GM23338 (cell line): ENCODE measurements around the gene DNASE1L1. TPM values are rescaled to one million over a fixed set of nuclear protein-coding genes. Genes with fewer than 3 reads are reported as not detected.

ENCODE experiments used
- ATAC-seq: fragments of 200-7000 bp; cut with Tn5 transposase; 3 replicates; pipeline ENCODE4 v1.9.1; 2020
- DNase-seq: peaks from one replicate; pipeline ENCODE4 v3.0.0-alpha.2; 2015; ENCODE audit warnings: low spot score
- H2AFZ ChIP-seq: fragments of 200-600 bp; sonication (generic); 2 replicates; pipeline ENCODE4 v1.8.0; 2016; ENCODE audit warnings: antibody characterized with exemption, mild to moderate bottlenecking, moderate library complexity
- H3F3A ChIP-seq: fragments of 200-600 bp; sonication (generic); replicated peaks from 2 replicates; pipeline ENCODE4 v1.8.0; 2017; ENCODE audit warnings: antibody characterized with exemption, mixed run types, low read depth
- H3K27ac ChIP-seq: fragments of 200-600 bp; sonication (generic); 2 replicates; pipeline ENCODE4 v1.6.1; 2016; ENCODE audit warnings: low read depth
- H3K27me3 ChIP-seq: fragments of 200-600 bp; sonication (generic); 2 replicates; pipeline ENCODE4 v1.8.0; 2016; ENCODE audit warnings: mild to moderate bottlenecking, mixed run types, moderate library complexity; ENCODE audit not compliant: insufficient read depth
- H3K36me3 ChIP-seq: fragments of 200-600 bp; sonication (generic); 2 replicates; pipeline ENCODE4 v1.8.0; 2016; ENCODE audit warnings: mild to moderate bottlenecking; ENCODE audit not compliant: insufficient read depth
- H3K4me1 ChIP-seq: fragments of 200-600 bp; sonication (generic); 2 replicates; pipeline ENCODE4 v1.8.0; 2016; ENCODE audit warnings: mild to moderate bottlenecking, moderate library complexity; ENCODE audit not compliant: insufficient read depth
- H3K4me2 ChIP-seq: fragments of 200-600 bp; sonication (generic); 2 replicates; pipeline ENCODE4 v1.7.1; 2017; ENCODE audit warnings: mixed run types
- H3K4me3 ChIP-seq: fragments of 200-600 bp; sonication (generic); 2 replicates; pipeline ENCODE4 v1.6.1; 2016; ENCODE audit warnings: mixed run types
- H3K79me2 ChIP-seq: fragments of 200-600 bp; sonication (generic); replicated peaks from 2 replicates; pipeline ENCODE4 v1.8.0; 2017; ENCODE audit warnings: mild to moderate bottlenecking; ENCODE audit not compliant: insufficient read depth
- H3K9me2 ChIP-seq: fragments of 200-600 bp; sonication (generic); 2 replicates; pipeline ENCODE4 v1.8.0; 2017; ENCODE audit not compliant: insufficient read depth
- H4K20me1 ChIP-seq: fragments of 200-600 bp; sonication (generic); replicated peaks from 2 replicates; pipeline ENCODE4 v1.8.0; 2017; ENCODE audit warnings: mild to moderate bottlenecking; ENCODE audit not compliant: insufficient read depth
- H3K27ac Mint-ChIP-seq: 2 replicates; pipeline ENCODE4 v1.8.0; 2020; ENCODE audit warnings: inconsistent platforms, mild to moderate bottlenecking, moderate library complexity, mixed read lengths
- H3K27me3 Mint-ChIP-seq: 3 replicates; pipeline ENCODE4 v1.8.0; 2022; ENCODE audit warnings: low read depth, mild to moderate bottlenecking, moderate library complexity, mixed read lengths, inconsistent platforms; ENCODE audit not compliant: insufficient read depth, poor library complexity
- H3K36me3 Mint-ChIP-seq: 3 replicates; pipeline ENCODE4 v1.8.0; 2021; ENCODE audit warnings: low read depth, mild to moderate bottlenecking, inconsistent platforms, moderate library complexity, mixed read lengths
- H3K4me1 Mint-ChIP-seq: 3 replicates; pipeline ENCODE4 v1.8.0; 2020; ENCODE audit warnings: mild to moderate bottlenecking, inconsistent platforms, mixed read lengths
- H3K4me3 Mint-ChIP-seq: 3 replicates; pipeline ENCODE4 v1.8.0; 2021; ENCODE audit warnings: moderate library complexity, mild to moderate bottlenecking, inconsistent platforms, mixed read lengths
- H3K9me3 Mint-ChIP-seq: 3 replicates; pipeline ENCODE4 v1.8.0; 2020; ENCODE audit warnings: moderate library complexity, mild to moderate bottlenecking, inconsistent platforms, mixed read lengths
- CREB1 ChIP-seq: fragments of 250-450 bp; sonication (Bioruptor Pico); IDR thresholded peaks from 2 replicates; pipeline ENCODE4 v1.5.0; 2020; ENCODE audit warnings: low read depth, mild to moderate bottlenecking, moderate library complexity
- CTCF ChIP-seq, 2 experiments: fragments of 200-600 bp in 1 of 2; sonication (generic) in 1 of 2; conservative IDR thresholded peaks; 2 replicates each; pipeline versions ENCODE4 v1.5.1 to v1.6.1; 2016 to 2017; ENCODE audit warnings: antibody characterized with exemption in 2 of 2, low read depth in 2 of 2, mild to moderate bottlenecking in 2 of 2, moderate library complexity in 1 of 2
- EZH2 ChIP-seq: fragments of 200-600 bp; sonication (generic); IDR thresholded peaks from one replicate; pipeline ENCODE4 v1.8.0; 2017; ENCODE audit warnings: antibody characterized with exemption, mild to moderate bottlenecking, low read depth; ENCODE audit not compliant: unreplicated experiment
- EZH2phosphoT487 ChIP-seq: fragments of 200-600 bp; sonication (generic); IDR thresholded peaks from one replicate; pipeline ENCODE4 v1.8.1; 2018; ENCODE audit warnings: antibody characterized with exemption; ENCODE audit not compliant: unreplicated experiment
- NANOG ChIP-seq: IDR thresholded peaks from 2 replicates; pipeline ENCODE4 v1.6.1; 2016; ENCODE audit warnings: antibody characterized with exemption, borderline replicate concordance
- POLR2AphosphoS5 ChIP-seq: IDR thresholded peaks from 2 replicates; pipeline ENCODE4 v1.6.1; 2016; ENCODE audit warnings: antibody characterized with exemption, low read depth
- STAT1 ChIP-seq: IDR thresholded peaks from one replicate; pipeline ENCODE4 v1.6.1; 2016; ENCODE audit warnings: antibody characterized with exemption; ENCODE audit not compliant: unreplicated experiment
- ZNF114 ChIP-seq: fragments of 250-450 bp; sonication (Bioruptor Pico); IDR thresholded peaks from 2 replicates; pipeline ENCODE4 v1.5.0; 2020; ENCODE audit warnings: mild to moderate bottlenecking, moderate library complexity
- polyA plus RNA-seq: library from polyadenylated mRNA; unstranded; fragments of >200 nt; fragmentation: Nextera tagmentation; extraction: Ambion mirVana; gene quantifications from 2 replicates; pipeline ENCODE4 v1.2.1, GENCODE V29; 2016
- total RNA-seq: library from RNA; depleted of rRNA; stranded (reverse); fragments of >200 nt; shearing (Covaris generic); gene quantifications from 2 replicates; pipeline ENCODE4 v1.2.3, GENCODE V29; 2014
- TF ChIP-seq, protein P1 (sequence below): IDR thresholded peaks from 2 replicates; pipeline ENCODE4 v1.6.1; 2016; ENCODE audit warnings: antibody characterized with exemption

DNASE1L1 gene
- total and polyA plus RNA-seq, 2 experiments from 2014 or later = 3.3 to 16.1 TPM

DNA sequence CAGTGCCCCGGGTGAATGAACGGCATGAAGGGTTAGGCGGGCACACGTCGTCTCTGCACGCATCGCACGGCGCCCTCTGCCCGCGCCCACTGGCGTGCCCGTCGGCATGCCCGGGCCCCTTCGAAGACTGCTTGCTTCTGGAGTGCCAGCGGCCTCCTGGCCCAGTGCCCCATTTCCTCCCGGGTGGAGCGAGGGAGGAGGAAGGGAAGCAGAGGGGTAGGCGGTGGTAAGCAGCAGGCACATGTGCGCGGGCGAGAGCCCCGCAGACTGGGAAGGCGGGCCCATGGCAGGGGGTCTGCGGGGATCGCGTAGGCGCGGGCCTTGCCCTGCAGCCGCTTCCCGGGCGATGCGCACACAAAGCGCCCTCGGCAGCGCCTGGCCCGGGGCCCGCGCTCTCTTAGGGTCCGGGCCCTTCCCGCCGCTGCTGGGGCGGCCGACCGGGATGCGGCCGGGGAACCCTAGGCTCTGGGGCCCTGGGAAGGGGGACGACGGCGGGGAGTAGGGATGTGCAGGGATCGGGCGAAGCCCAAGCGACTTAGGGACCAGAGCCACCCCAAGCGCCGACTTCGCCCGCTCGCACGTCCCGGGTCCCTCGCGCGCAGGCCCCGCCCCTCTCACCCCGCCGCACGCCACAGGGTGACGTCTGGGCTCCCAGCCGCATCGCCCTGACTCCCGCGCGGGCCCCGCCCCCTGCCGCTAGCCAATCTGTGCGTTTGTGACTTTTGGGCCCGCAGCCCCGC, 30.8 kb downstream of the DNASE1L1 start:
- H3K4me1 ChIP-seq = peaks cover 4% of the 10 kb centered on the region; the same call in 1 of the 2 replicates
- Mint-ChIP-seq H3K4me1 (peaks cover 13% of the 10 kb centered on the region), H3K36me3 (peaks cover 20% of the 10 kb centered on the region), H3K9me3 (no peaks in the 10 kb centered on the region), H3K27me3 (peaks cover 10% of the 10 kb centered on the region), H3K27ac (no peak overlapping the region), H3K4me3 (peak overlapping the region; percentile 63)
- DNase-seq = peak; percentile 47
- H3F3A ChIP-seq = 0 out of 2 replicates have a peak, but pooled peaks cover 3% of the 10 kb centered on the region
- 0 out of 2 replicates have a peak, but pooled peaks have one; percentile 22 for TF ChIP-seq CREB1 (CRISPR knock-in tag)
- no peak for TF ChIP-seq CTCF (conservative IDR thresholded peaks at IDR 0.05; ENCODE audit: low read depth in 2 of 2)
- TF ChIP-seq, protein P1, sequence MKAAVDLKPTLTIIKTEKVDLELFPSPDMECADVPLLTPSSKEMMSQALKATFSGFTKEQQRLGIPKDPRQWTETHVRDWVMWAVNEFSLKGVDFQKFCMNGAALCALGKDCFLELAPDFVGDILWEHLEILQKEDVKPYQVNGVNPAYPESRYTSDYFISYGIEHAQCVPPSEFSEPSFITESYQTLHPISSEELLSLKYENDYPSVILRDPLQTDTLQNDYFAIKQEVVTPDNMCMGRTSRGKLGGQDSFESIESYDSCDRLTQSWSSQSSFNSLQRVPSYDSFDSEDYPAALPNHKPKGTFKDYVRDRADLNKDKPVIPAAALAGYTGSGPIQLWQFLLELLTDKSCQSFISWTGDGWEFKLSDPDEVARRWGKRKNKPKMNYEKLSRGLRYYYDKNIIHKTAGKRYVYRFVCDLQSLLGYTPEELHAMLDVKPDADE = 0 out of 2 replicates have a peak, but pooled peaks have one; percentile 33
- peak; percentile 57; the same call in 1 of the 2 replicates for TF ChIP-seq POLR2AphosphoS5
- H3K9me2 ChIP-seq = no peaks in the 10 kb centered on the region
- no peaks in the 10 kb centered on the region for H3K36me3 ChIP-seq
- no peaks in the 10 kb centered on the region for H4K20me1 ChIP-seq
- peak; percentile 5 for ATAC-seq
- no peak overlapping the region for H3K27ac ChIP-seq
- H3K4me2 ChIP-seq = peak overlapping the region; percentile 75
- no peak overlapping the region for H2AFZ ChIP-seq
- peak overlapping the region; percentile 55 for H3K4me3 ChIP-seq
- peaks cover 11% of the 10 kb centered on the region for H3K79me2 ChIP-seq
- no peaks in the 10 kb centered on the region for H3K27me3 ChIP-seq

- Histone ChIP-seq H3K4me3 (no peak overlapping the region), H4K20me1 (no peaks in the 10 kb centered on the region), H3K36me3 (no peaks in the 10 kb centered on the region), H3K4me2 (no peak overlapping the region), H3K27ac (no peak overlapping the region), H3K27me3 (no peaks in the 10 kb centered on the region), H3K4me1 (peaks cover 7% of the 10 kb centered on the region; the same call in 1 of the 2 replicates), H3F3A (0 out of 2 replicates have a peak, but pooled peaks cover 3% of the 10 kb centered on the region), H3K79me2 (peaks cover 11% of the 10 kb centered on the region), H2AFZ (no peak overlapping the region), H3K9me2 (no peaks in the 10 kb centered on the region)
- H3K27ac Mint-ChIP-seq = no peak overlapping the region
- no peaks in the 10 kb centered on the region for H3K9me3 Mint-ChIP-seq
- ATAC-seq = no peak
- peaks cover 14% of the 10 kb centered on the region for H3K27me3 Mint-ChIP-seq
- H3K4me1 Mint-ChIP-seq = peaks cover 16% of the 10 kb centered on the region; the same call in 2 of the 3 replicates
- H3K4me3 Mint-ChIP-seq = no peak overlapping the region
- DNase-seq = no peak
- peaks cover 13% of the 10 kb centered on the region for H3K36me3 Mint-ChIP-seq
- TF ChIP-seq CTCF (conservative IDR thresholded peaks at IDR 0.05; ENCODE audit: low read depth in 2 of 2) (no peak), EZH2 (no peak), NANOG (no peak), EZH2phosphoT487 (no peak), POLR2AphosphoS5 (no peak), STAT1 (no peak), CREB1 (CRISPR knock-in tag) (no peak), ZNF114 (CRISPR knock-in tag) (no peak)
- TF ChIP-seq, protein P1 = no peak
Observed at GRCh38 chrX:154376774-154377173, 32.3 kb downstream of the DNASE1L1 start.
